Neutrophil (primary cell): ENCODE data around the gene NBEAL2.

Source experiments
- H3K27ac ChIP-seq: fragments of 200-600 bp; sonication (generic); 2 replicates; pipeline ENCODE4 v1.5.1; 2016; ENCODE audit warnings: mild to moderate bottlenecking, moderate library complexity
- H3K27me3 ChIP-seq: fragments of 200-600 bp; sonication (generic); 2 replicates; pipeline ENCODE4 v1.6.0; 2016; ENCODE audit warnings: mild to moderate bottlenecking
- H3K36me3 ChIP-seq: fragments of 200-600 bp; sonication (generic); 2 replicates; pipeline ENCODE4 v1.5.1; 2017
- H3K4me1 ChIP-seq, 2 experiments: fragments of 200-600 bp in 1 of 2; sonication (generic) in 1 of 2; 1 replicate in 1 of 2; 2 replicates in 1 of 2; pipeline versions ENCODE4 v1.5.1 to v1.6.1; 2013 to 2016; ENCODE audit warnings: low read depth in 1 of 2, low read length in 1 of 2, mild to moderate bottlenecking in 1 of 2, moderate library complexity in 1 of 2; ENCODE audit not compliant: control insufficient read depth in 1 of 2, insufficient read depth in 1 of 2
- H3K4me3 ChIP-seq, 2 experiments: fragments of 200-600 bp in 1 of 2; sonication (generic) in 1 of 2; 1 replicate in 1 of 2; 2 replicates in 1 of 2; pipeline ENCODE4 v1.5.1; 2013 to 2016; ENCODE audit warnings: low read depth in 1 of 2, low read length in 1 of 2, mild to moderate bottlenecking in 1 of 2, moderate library complexity in 1 of 2
- H3K9me3 ChIP-seq: fragments of 200-600 bp; sonication (generic); 2 replicates; pipeline ENCODE4 v1.5.1; 2016
- TF ChIP-seq, protein P1 (sequence below): fragments of 200-600 bp; sonication (generic); IDR thresholded peaks from 2 replicates; pipeline ENCODE4 v1.5.1; 2016; ENCODE audit warnings: antibody characterized with exemption

The NBEAL2 gene

DNA sequence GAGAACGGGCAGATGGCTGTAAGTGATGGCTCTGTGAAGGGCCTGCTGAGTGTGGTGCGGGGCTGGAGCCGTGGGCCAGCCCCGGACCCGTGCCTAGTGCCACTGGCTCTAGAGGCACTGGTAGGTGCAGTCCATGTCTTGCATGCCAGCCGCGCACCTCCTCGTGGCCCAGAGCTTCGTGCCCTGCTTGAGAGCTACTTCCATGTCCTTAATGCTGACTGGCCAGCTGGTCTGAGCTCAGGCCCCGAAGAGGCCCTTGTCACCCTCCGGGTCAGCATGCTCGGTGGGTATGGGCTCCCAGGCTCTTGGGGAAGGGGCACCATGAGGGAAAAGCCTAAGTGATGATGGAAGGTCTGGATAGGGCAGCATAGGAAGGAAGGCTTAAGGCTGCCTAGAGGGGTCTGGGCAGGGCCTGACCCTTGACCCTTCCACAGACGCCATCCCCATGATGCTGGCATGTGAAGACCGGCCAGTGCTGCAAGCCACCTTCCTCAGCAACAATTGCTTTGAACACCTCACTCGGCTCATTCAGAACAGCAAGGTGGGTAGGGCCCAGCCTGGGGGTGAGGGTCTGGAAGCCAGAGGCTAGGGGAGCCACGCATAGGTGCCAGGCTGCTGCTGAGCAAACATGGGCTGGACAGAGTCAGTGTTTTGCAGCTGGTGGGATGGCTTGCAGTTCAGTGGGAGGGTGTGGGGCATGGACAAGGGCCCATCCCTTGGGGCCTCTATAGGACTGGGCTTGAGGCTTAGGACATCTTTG lies 12.1 kb downstream of the NBEAL2 start:
- Histone ChIP-seq H3K4me1 (peaks cover 70 to 75% of the 10 kb centered on the region in 2 experiments), H3K9me3 (no peaks in the 10 kb centered on the region), H3K36me3 (peaks cover 78% of the 10 kb centered on the region), H3K27ac (peak overlapping the region; percentile 98), H3K4me3 (peak overlapping the region in 1 of 2 experiments; percentile 86), H3K27me3 (no peaks in the 10 kb centered on the region)
- TF ChIP-seq, protein P1, sequence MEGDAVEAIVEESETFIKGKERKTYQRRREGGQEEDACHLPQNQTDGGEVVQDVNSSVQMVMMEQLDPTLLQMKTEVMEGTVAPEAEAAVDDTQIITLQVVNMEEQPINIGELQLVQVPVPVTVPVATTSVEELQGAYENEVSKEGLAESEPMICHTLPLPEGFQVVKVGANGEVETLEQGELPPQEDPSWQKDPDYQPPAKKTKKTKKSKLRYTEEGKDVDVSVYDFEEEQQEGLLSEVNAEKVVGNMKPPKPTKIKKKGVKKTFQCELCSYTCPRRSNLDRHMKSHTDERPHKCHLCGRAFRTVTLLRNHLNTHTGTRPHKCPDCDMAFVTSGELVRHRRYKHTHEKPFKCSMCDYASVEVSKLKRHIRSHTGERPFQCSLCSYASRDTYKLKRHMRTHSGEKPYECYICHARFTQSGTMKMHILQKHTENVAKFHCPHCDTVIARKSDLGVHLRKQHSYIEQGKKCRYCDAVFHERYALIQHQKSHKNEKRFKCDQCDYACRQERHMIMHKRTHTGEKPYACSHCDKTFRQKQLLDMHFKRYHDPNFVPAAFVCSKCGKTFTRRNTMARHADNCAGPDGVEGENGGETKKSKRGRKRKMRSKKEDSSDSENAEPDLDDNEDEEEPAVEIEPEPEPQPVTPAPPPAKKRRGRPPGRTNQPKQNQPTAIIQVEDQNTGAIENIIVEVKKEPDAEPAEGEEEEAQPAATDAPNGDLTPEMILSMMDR, result no peak

DNA sequence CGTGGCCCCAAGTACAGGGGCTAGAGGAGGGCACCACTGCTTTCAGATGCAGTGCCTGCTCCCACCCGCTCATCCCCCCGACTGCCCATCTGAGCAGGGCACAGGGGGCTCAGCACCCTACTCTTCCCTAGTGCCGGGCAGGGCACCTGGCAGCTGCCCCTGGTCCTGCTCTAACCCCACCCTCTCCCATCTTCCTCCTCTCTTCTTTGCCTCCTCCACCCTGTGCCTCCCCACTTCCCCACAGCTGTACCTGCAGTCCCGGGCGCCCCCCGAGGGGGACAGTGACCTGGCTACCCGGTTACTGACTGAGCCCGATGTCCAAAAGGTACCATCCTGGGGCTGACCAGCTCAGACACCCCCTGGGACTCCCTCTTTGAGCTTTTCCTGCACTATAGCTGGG lies 12.8 kb downstream of the NBEAL2 start:
- peaks cover 65 to 72% of the 10 kb centered on the region in 2 experiments for H3K4me1 ChIP-seq
- H3K27ac ChIP-seq, result peak overlapping the region; percentile 98
- H3K4me3 ChIP-seq, result no peak overlapping the region
- TF ChIP-seq, protein P1, result no peak
- no peaks in the 10 kb centered on the region for H3K9me3 ChIP-seq
- peaks cover 84% of the 10 kb centered on the region for H3K36me3 ChIP-seq
- H3K27me3 ChIP-seq, result no peaks in the 10 kb centered on the region

DNA sequence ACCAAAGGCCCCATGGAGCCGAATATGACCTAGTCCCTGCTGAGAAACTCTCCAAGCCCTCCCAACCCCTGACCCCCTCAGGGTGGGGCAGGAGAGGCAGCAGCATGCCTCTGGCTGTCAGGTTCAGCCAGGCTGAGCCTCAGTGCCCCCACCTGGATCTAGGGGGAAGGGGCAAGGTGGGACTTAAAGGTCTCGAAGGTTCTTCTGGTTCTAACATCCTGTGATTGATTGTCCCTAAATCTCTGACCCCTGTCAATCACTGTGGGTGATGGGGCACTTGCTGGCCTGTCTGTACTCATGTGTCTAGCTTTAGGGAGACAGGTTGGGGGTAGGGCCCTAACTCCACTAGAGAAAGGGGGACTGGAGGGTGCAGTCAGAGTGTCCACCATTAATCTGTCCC lies 13.8 kb downstream of the NBEAL2 start:
- no peaks in the 10 kb centered on the region for H3K9me3 ChIP-seq
- TF ChIP-seq, protein P1, result no peak
- peak overlapping the region; percentile 98 for H3K27ac ChIP-seq
- H3K27me3 ChIP-seq, result no peaks in the 10 kb centered on the region
- no peak overlapping the region for H3K4me3 ChIP-seq
- peaks cover 64 to 68% of the 10 kb centered on the region in 2 experiments for H3K4me1 ChIP-seq
- peaks cover 95% of the 10 kb centered on the region for H3K36me3 ChIP-seq

DNA sequence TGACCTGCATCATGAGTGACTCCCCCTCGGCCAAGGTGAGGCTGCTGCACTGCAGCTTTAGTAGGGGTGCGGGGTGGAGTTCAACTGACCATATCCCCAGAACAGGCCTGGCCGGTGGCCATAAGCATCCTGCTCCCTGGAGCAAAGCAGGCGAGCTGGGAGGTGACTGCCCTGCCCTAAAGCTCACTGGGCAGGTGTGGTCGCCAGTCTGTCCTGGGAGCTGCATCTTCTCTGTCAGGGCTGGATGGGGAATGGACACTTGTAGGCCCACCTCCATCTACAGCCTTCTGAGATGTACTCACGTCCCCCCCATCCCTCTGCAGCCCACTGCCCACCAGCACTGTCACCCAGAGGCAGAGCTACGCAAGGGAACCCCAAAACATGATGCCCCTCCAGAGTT lies 14.5 kb downstream of the NBEAL2 start:
- peak overlapping the region; percentile 98 for H3K27ac ChIP-seq
- peaks cover 57 to 67% of the 10 kb centered on the region in 2 experiments for H3K4me1 ChIP-seq
- H3K36me3 ChIP-seq, result peaks cover 100% of the 10 kb centered on the region
- TF ChIP-seq, protein P1, result no peak
- no peaks in the 10 kb centered on the region for H3K27me3 ChIP-seq
- H3K4me3 ChIP-seq, result no peak overlapping the region
- no peaks in the 10 kb centered on the region for H3K9me3 ChIP-seq

DNA sequence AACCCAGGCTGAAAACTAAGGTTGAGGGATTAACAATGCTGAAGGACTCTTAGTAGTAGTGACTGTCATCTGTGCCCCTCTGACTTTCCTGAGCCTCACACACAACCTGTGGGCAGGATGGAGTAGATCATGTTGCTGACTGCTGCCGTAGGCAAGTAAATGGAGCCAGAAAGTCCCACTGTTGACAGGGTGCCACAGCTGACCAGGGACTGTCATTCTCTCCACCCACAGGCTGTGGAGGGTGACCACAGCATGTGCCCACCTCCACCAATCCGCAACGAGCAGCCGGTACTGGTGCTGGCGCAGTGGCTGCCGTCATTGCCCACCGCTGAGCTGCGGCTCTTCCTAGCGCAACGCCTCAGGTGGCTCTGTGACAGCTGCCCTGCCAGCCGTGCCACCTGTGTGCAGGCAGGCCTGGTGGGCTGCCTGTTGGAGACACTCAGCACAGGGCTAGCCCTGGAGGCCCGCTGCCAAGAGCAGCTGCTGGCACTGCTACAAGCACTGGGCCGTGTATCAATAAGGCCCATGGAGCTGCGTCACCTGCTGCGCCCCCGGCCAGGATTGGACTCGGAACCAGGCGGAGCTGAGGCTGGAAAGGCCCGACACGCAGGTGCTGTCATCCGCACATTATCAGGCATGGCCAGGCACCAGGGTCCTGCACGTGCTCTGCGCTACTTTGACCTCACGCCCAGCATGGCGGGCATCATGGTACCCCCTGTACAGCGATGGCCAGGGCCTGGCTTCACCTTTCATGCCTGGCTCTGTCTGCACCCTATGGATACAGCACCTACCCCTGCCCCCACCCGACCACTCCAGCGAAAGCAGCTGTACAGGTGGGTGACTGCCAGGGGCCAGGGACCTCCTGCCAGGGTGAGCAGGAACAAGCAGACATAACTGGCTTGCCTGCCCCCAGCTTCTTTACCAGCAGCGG lies 15.6 kb downstream of the NBEAL2 start:
- Histone ChIP-seq H3K9me3 (no peaks in the 10 kb centered on the region), H3K27ac (peak overlapping the region; percentile 62), H3K36me3 (peaks cover 100% of the 10 kb centered on the region), H3K27me3 (no peaks in the 10 kb centered on the region), H3K4me3 (no peak overlapping the region), H3K4me1 (peaks cover 46 to 56% of the 10 kb centered on the region in 2 experiments)
- TF ChIP-seq, protein P1, result no peak
